Measurements from ENCODE around the gene FGA.

GRCh38 chr4:154597798-154598774 is 7.5 kb upstream of the FGA start:
- no peak for TF ChIP-seq SUZ12 (IDR thresholded peaks at IDR 0.05; ENCODE audit: extremely low read depth, insufficient read depth, insufficient read length)
- no peak for TF ChIP-seq YY1 (IDR thresholded peaks at IDR 0.05; ENCODE audit: insufficient read depth, insufficient read length)
- no peak for TF ChIP-seq ZNF274 (IDR thresholded peaks at IDR 0.05; ENCODE audit: low read depth, low read length)
